ENCODE data around the gene LILRA6.

LILRA6 gene

GRCh38 chr19:54211235-54211634 is 31.4 kb downstream of the LILRA6 start:
- peaks cover 18% of the 10 kb centered on the region for H3K4me1 ChIP-seq (ENCODE audit: insufficient read depth, low read length, severe bottlenecking)
- H3K4me2 ChIP-seq (ENCODE audit: low read length) = no peak overlapping the region
- no peaks in the 10 kb centered on the region for H3K9me3 ChIP-seq (ENCODE audit: low read length)
- no peak overlapping the region for H2AFZ ChIP-seq (ENCODE audit: low read length)
- no peak overlapping the region for H3K9ac ChIP-seq (ENCODE audit: low read length)
- H3K27ac ChIP-seq (ENCODE audit: low read depth, low read length, poor library complexity, severe bottlenecking) = peak overlapping the region; percentile 41
- no peak overlapping the region for H3K4me3 ChIP-seq (ENCODE audit: low read depth, low read length, poor library complexity, severe bottlenecking)
- H3K36me3 ChIP-seq (ENCODE audit: insufficient read depth, low read length) = peaks cover 78% of the 10 kb centered on the region
- H3K9me2 ChIP-seq (ENCODE audit: low read depth, low read length) = no peaks in the 10 kb centered on the region
- TF ChIP-seq EZH2 (IDR thresholded peaks at IDR 0.05; ENCODE audit: borderline replicate concordance, low read length) (no peak), CTCF (IDR thresholded peaks at IDR 0.05; ENCODE audit: low read length) (no peak)
- no peaks in the 10 kb centered on the region for H4K20me1 ChIP-seq (ENCODE audit: insufficient read depth, low read length)
- H3K79me2 ChIP-seq (ENCODE audit: insufficient read depth, low read length) = no peaks in the 10 kb centered on the region
- H3K27me3 ChIP-seq (ENCODE audit: insufficient read depth, low read length) = no peaks in the 10 kb centered on the region
- H3F3A ChIP-seq (ENCODE audit: insufficient read depth, low read length) = no peaks in the 10 kb centered on the region

- no peak overlapping the region for H2AFZ ChIP-seq (ENCODE audit: low read length)
- peaks cover 7% of the 10 kb centered on the region for H3K79me2 ChIP-seq (ENCODE audit: insufficient read depth, low read length)
- 0 out of 2 replicates have a peak, but pooled peaks cover under 1% of the 10 kb centered on the region for H3F3A ChIP-seq (ENCODE audit: insufficient read depth, low read length)
- peak overlapping the region; percentile 39 for H3K27ac ChIP-seq (ENCODE audit: low read depth, low read length, poor library complexity, severe bottlenecking)
- peaks cover 31% of the 10 kb centered on the region for H3K4me1 ChIP-seq (ENCODE audit: insufficient read depth, low read length, severe bottlenecking)
- TF ChIP-seq CTCF (IDR thresholded peaks at IDR 0.05; ENCODE audit: low read length) = no peak
- TF ChIP-seq EZH2 (IDR thresholded peaks at IDR 0.05; ENCODE audit: borderline replicate concordance, low read length) = no peak
- H4K20me1 ChIP-seq (ENCODE audit: insufficient read depth, low read length) = no peaks in the 10 kb centered on the region
- H3K4me3 ChIP-seq (ENCODE audit: low read depth, low read length, poor library complexity, severe bottlenecking) = no peak overlapping the region
- no peaks in the 10 kb centered on the region for H3K27me3 ChIP-seq (ENCODE audit: insufficient read depth, low read length)
- peaks cover 81% of the 10 kb centered on the region for H3K36me3 ChIP-seq (ENCODE audit: insufficient read depth, low read length)
- no peak overlapping the region for H3K9ac ChIP-seq (ENCODE audit: low read length)
- no peaks in the 10 kb centered on the region for H3K9me3 ChIP-seq (ENCODE audit: low read length)
- H3K4me2 ChIP-seq (ENCODE audit: low read length) = no peak overlapping the region
- no peaks in the 10 kb centered on the region for H3K9me2 ChIP-seq (ENCODE audit: low read depth, low read length)
These were observed 32.6 kb downstream of the LILRA6 start for GRCh38 chr19:54209811-54210494.

GRCh38 chr19:54209058-54209810 is 33.4 kb downstream of the LILRA6 start:
- Histone ChIP-seq H3K4me1 (ENCODE audit: insufficient read depth, low read length, severe bottlenecking) (peaks cover 38% of the 10 kb centered on the region), H3F3A (ENCODE audit: insufficient read depth, low read length) (0 out of 2 replicates have a peak, but pooled peaks cover 6% of the 10 kb centered on the region), H3K27me3 (ENCODE audit: insufficient read depth, low read length) (no peaks in the 10 kb centered on the region), H3K79me2 (ENCODE audit: insufficient read depth, low read length) (peaks cover 14% of the 10 kb centered on the region), H3K36me3 (ENCODE audit: insufficient read depth, low read length) (peaks cover 85% of the 10 kb centered on the region), H3K9ac (ENCODE audit: low read length) (no peak overlapping the region), H3K9me3 (ENCODE audit: low read length) (no peaks in the 10 kb centered on the region), H3K9me2 (ENCODE audit: low read depth, low read length) (no peaks in the 10 kb centered on the region), H2AFZ (ENCODE audit: low read length) (no peak overlapping the region), H3K27ac (ENCODE audit: low read depth, low read length, poor library complexity, severe bottlenecking) (peak overlapping the region; percentile 39), H3K4me3 (ENCODE audit: low read depth, low read length, poor library complexity, severe bottlenecking) (no peak overlapping the region), H3K4me2 (ENCODE audit: low read length) (no peak overlapping the region; the same call in 1 of the 2 replicates), H4K20me1 (ENCODE audit: insufficient read depth, low read length) (no peaks in the 10 kb centered on the region)
- TF ChIP-seq EZH2 (IDR thresholded peaks at IDR 0.05; ENCODE audit: borderline replicate concordance, low read length) = no peak
- no peak for TF ChIP-seq CTCF (IDR thresholded peaks at IDR 0.05; ENCODE audit: low read length)

Measured in OCI-LY1 (cell line).